ENCODE results near the gene RSRC1. TPM values are rescaled to one million over a fixed set of nuclear protein-coding genes. Genes with fewer than 3 reads are reported as not detected.

Gene RSRC1
- total RNA-seq, 1 experiment from 2014 or later, result 49.4 TPM

- H3K9me3 ChIP-seq (ENCODE audit: control insufficient read depth, insufficient read depth, low read depth, low read length), result no peaks in the 10 kb centered on the region
- no peak for TF ChIP-seq POLR2AphosphoS5 (IDR thresholded peaks at IDR 0.05; ENCODE audit: low read depth, low read length)
- TF ChIP-seq SIN3A (IDR thresholded peaks at IDR 0.05; ENCODE audit: borderline replicate concordance, insufficient read depth, low read depth, low read length), result no peak
- no peak for TF ChIP-seq REST (IDR thresholded peaks at IDR 0.05; ENCODE audit: insufficient read depth in 1 of 2, low read depth in 2 of 2, low read length in 1 of 2)
- 0 out of 2 replicates have a peak, but pooled peaks cover 2% of the 10 kb centered on the region for H3K36me3 ChIP-seq (ENCODE audit: control insufficient read depth, insufficient read depth, low read length)
- in situ Hi-C loops (cut with HindIII; ENCODE audit: low pct_unique_long_range_greater_than_20kb, low sequenced_read_pairs) (no loop called here), intact Hi-C loops (cut with micrococcal nuclease; ENCODE audit: unreplicated experiment) (loop anchor here (5.0 kb wide), 1 partner anchor 333 kb away; no protein-coding TSS in a partner anchor)
- CTCF ChIA-PET, result interaction anchor here (0.6 kb wide), 1 partner anchor 11 kb away, joined by 12 read pairs; the partner anchor contains the start of gene RSRC1
- H3K4me1 ChIP-seq (ENCODE audit: control insufficient read depth, insufficient read depth, low read length), result peaks cover 7% of the 10 kb centered on the region; the same call in 1 of the 2 replicates
- POLR2A ChIA-PET, result interaction anchor here (0.7 kb wide), 1 partner anchor 10 kb away, joined by 4 read pairs; no protein-coding TSS in a partner anchor
- no TSS peak for BruUV-seq (replicated peaks)
- ATAC-seq, result no peak
- H3K4me3 ChIP-seq (ENCODE audit: low read depth in 2 of 2, low read length in 2 of 2), result no peak overlapping the region
- DNase-seq (ENCODE audit: low read depth, low spot score), result no peak
- H3K27me3 ChIP-seq (ENCODE audit: control insufficient read depth, insufficient read depth, low read length), result no peaks in the 10 kb centered on the region
- no peak overlapping the region for H3K27ac ChIP-seq (ENCODE audit: low read length)
Measured at GRCh38 chr3:158098834-158099424, 11.0 kb upstream of the RSRC1 start.

GRCh38 chr3:158100681-158101080 is 9.2 kb upstream of the RSRC1 start:
- POLR2A ChIA-PET, result no interaction called here
- BruUV-seq (replicated peaks), result no TSS peak
- intact Hi-C loops (cut with micrococcal nuclease; ENCODE audit: unreplicated experiment), result loop anchor here (10.0 kb wide), 1 partner anchor 214 kb away; no protein-coding TSS in a partner anchor

More at GRCh38 chr3:158100681-158101080, 9.2 kb upstream of the RSRC1 start:
- ATAC-seq (no peak), DNase-seq (ENCODE audit: low read depth, low spot score) (no peak)
- no peaks in the 10 kb centered on the region for H3K27me3 ChIP-seq (ENCODE audit: control insufficient read depth, insufficient read depth, low read length)
- H3K4me1 ChIP-seq (ENCODE audit: control insufficient read depth, insufficient read depth, low read length), result peaks cover 7% of the 10 kb centered on the region; the same call in 1 of the 2 replicates
- H3K36me3 ChIP-seq (ENCODE audit: control insufficient read depth, insufficient read depth, low read length), result peaks cover 2% of the 10 kb centered on the region; the same call in 1 of the 2 replicates
- no peaks in the 10 kb centered on the region for H3K9me3 ChIP-seq (ENCODE audit: control insufficient read depth, insufficient read depth, low read depth, low read length)
- TF ChIP-seq POLR2AphosphoS5 (IDR thresholded peaks at IDR 0.05; ENCODE audit: low read depth, low read length) (no peak), CTCF (IDR thresholded peaks at IDR 0.05) (no peak), TCF7L2 (IDR thresholded peaks at IDR 0.05; ENCODE audit: low read depth, low read length) (no peak), SIN3A (IDR thresholded peaks at IDR 0.05; ENCODE audit: borderline replicate concordance, insufficient read depth, low read depth, low read length) (no peak), REST (IDR thresholded peaks at IDR 0.05; ENCODE audit: insufficient read depth in 1 of 2, low read depth in 2 of 2, low read length in 1 of 2) (no peak)
- no peak overlapping the region for H3K27ac ChIP-seq (ENCODE audit: low read length)
- no peak overlapping the region for H3K4me3 ChIP-seq (ENCODE audit: low read depth in 2 of 2, low read length in 2 of 2)
- in situ Hi-C loops (cut with HindIII; ENCODE audit: low pct_unique_long_range_greater_than_20kb, low sequenced_read_pairs), result no loop called here
- CTCF ChIA-PET, result interaction anchor here (0.6 kb wide), 1 partner anchor 17 kb away, joined by 3 read pairs; no protein-coding TSS in a partner anchor
